ENCODE measurements around the gene PPM1H.
"Not testable (repeated sequence)": the region's sequence is repeated elsewhere in the genome, so short reads cannot be mapped to it uniquely, and the experiment has no call there.

Gene PPM1H

GRCh38 chr12:62891805-62892549 lies 43.0 kb downstream of the PPM1H start:
- DNase-seq (ENCODE audit: low spot score), result no peak
- TF ChIP-seq CTCF (IDR thresholded peaks at IDR 0.05; ENCODE audit: extremely low read depth, missing control alignments), result no peak

- DNase-seq (ENCODE audit: low spot score), result no peak
- TF ChIP-seq CTCF (IDR thresholded peaks at IDR 0.05; ENCODE audit: extremely low read depth, missing control alignments), result no peak
Observed at GRCh38 chr12:62888454-62889110, 46.4 kb downstream of the PPM1H start.

GRCh38 chr12:62886796-62887195 lies 48.2 kb downstream of the PPM1H start:
- DNase-seq (ENCODE audit: low spot score), result no peak
- no peak for TF ChIP-seq CTCF (IDR thresholded peaks at IDR 0.05; ENCODE audit: extremely low read depth, missing control alignments)

GRCh38 chr12:62885242-62885641 lies 49.7 kb downstream of the PPM1H start:
- DNase-seq (ENCODE audit: low spot score), result no peak
- no peak for TF ChIP-seq CTCF (IDR thresholded peaks at IDR 0.05; ENCODE audit: extremely low read depth, missing control alignments)

- not testable (repeated sequence) for DNase-seq (ENCODE audit: low spot score)
Observed at GRCh38 chr12:62884832-62885231, 50.1 kb downstream of the PPM1H start.

GRCh38 chr12:62882696-62883095 lies 52.3 kb downstream of the PPM1H start:
- no peak for DNase-seq (ENCODE audit: low spot score)
- no peak for TF ChIP-seq CTCF (IDR thresholded peaks at IDR 0.05; ENCODE audit: extremely low read depth, missing control alignments)

GRCh38 chr12:62882140-62882539 lies 52.8 kb downstream of the PPM1H start:
- DNase-seq (ENCODE audit: low spot score), result no peak
- no peak for TF ChIP-seq CTCF (IDR thresholded peaks at IDR 0.05; ENCODE audit: extremely low read depth, missing control alignments)

- no peak for DNase-seq (ENCODE audit: low spot score)
- TF ChIP-seq CTCF (IDR thresholded peaks at IDR 0.05; ENCODE audit: extremely low read depth, missing control alignments), result no peak
Observed at GRCh38 chr12:62879691-62880090, 55.3 kb downstream of the PPM1H start.

GRCh38 chr12:62879228-62879627 lies 55.7 kb downstream of the PPM1H start:
- DNase-seq (ENCODE audit: low spot score), result not testable (repeated sequence)

Measured in GM20000 (cell line).